Gastroesophageal sphincter (tissue), 4 donors: Measurements from ENCODE around the gene EVPLL. TPM values are rescaled to one million over a fixed set of nuclear protein-coding genes. Genes with fewer than 3 reads are reported as not detected.

Experiments used
- ATAC-seq: fragments of 150-250 bp; one replicate; pipeline ENCODE4 v1.9.1; 2016; ENCODE audit warnings: mild to moderate bottlenecking, moderate library complexity
- H3K27ac ChIP-seq, 4 donors: fragments of 200-600 bp; sonication (generic) in 3 of 4; 1 replicate in 3 of 4; 2 replicates in 1 of 4; pipeline ENCODE4 v1.5.1; 2016 to 2019
- H3K27me3 ChIP-seq: fragments of 200-600 bp; sonication (generic); one replicate; pipeline ENCODE4 v1.5.1; 2019
- H3K36me3 ChIP-seq, 2 donors: fragments of 200-600 bp; sonication (generic); one replicate each; pipeline ENCODE4 v1.5.1; 2019; ENCODE audit warnings: control low read depth in 1 of 2
- H3K4me1 ChIP-seq, 3 donors: fragments of 200-600 bp; sonication (generic); 1 replicate in 2 of 3; 2 replicates in 1 of 3; pipeline ENCODE4 v1.5.1; 2016 to 2019; ENCODE audit warnings: control low read depth in 2 of 3
- H3K4me3 ChIP-seq, 2 donors: fragments of 200-600 bp; sonication (generic); one replicate each; pipeline ENCODE4 v1.5.1; 2019; ENCODE audit warnings: mild to moderate bottlenecking in 1 of 2, moderate library complexity in 1 of 2
- H3K9me3 ChIP-seq, 3 donors: fragments of 200-600 bp; sonication (generic); one replicate each; pipeline ENCODE4 v1.5.1; 2017 to 2019; ENCODE audit warnings: control low read depth in 2 of 3
- CTCF ChIP-seq, 4 experiments: fragments of 200-600 bp in 2 of 4; fragments of 450-650 bp in 2 of 4; sonication (generic) in 1 of 4; IDR thresholded peaks; one replicate each; pipeline ENCODE4 v1.5.1; 2017 to 2019; ENCODE audit warnings: antibody characterized with exemption in 4 of 4, mild to moderate bottlenecking in 2 of 4, moderate library complexity in 2 of 4
- EP300 ChIP-seq: sonication (generic); formaldehyde crosslinking; IDR thresholded peaks from one replicate; pipeline ENCODE4 v1.6.1; 2017; ENCODE audit warnings: antibody characterized with exemption, mild to moderate bottlenecking
- POLR2A ChIP-seq, 2 donors: fragments of 450-650 bp; IDR thresholded peaks; one replicate each; pipeline ENCODE4 v1.6.1; 2017; ENCODE audit warnings: antibody characterized with exemption in 2 of 2, mild to moderate bottlenecking in 2 of 2, moderate library complexity in 1 of 2
- POLR2AphosphoS5 ChIP-seq: sonication (generic); formaldehyde crosslinking; IDR thresholded peaks from one replicate; pipeline ENCODE4 v1.6.1; 2017; ENCODE audit warnings: antibody characterized with exemption
- WGBS, 2 donors: methylation state at CpG; one replicate each; pipeline ENCODE4 v1.1.5; 2018; ENCODE audit warnings: low coverage in 1 of 2; 5-methylcytosine and 5-hydroxymethylcytosine counted together
- total RNA-seq, 4 donors: library from RNA; depleted of rRNA; stranded (reverse); fragments of >200 nt; gene quantifications; one replicate each; pipeline ENCODE4 v1.1.0, GENCODE V29; 2016

EVPLL gene
- total RNA-seq, 4 donors from 2014 or later, result not detected

DNA sequence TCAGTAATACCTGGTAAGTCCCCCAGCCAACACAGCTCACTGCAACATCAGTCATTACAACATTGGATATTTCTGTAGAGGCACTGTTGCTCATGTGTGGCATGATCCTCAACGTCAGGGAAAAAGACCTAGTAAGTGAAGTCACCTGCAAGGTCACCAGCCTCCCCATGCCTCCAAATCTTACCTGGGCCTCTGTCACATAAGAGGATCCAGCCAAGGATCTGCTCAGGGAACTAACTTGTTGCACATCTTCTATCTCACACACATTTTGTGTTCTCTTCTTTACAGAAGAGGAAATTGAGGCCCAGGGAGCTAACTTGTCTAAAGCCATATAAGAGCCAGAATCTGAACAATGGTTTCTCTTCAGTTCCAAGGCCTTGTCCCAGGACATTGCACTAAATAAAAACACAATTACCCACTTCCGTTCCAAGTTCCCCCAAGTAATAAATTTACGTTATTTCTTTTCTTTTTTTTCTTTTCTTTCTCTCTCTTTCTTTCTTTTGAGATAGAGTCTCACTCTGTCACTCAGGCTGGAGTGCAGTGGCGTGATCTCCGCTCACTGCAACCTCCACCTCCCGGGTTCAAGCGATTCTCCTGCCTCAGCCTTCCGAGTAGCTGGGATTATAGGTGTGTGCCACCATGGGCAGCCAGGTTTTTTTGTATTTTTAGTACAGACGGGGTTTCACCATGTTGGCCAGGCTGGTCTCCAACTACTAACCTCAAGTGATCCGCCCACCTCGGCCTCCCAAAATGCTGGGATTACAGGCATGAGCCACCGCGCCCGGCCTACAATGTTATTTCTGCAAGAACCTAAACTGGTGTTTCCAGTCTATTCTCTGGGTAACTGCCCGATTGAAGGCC, 15.5 kb upstream of the EVPLL start:
- WGBS, 2 donors, result 57 to 74% methylated on average over 9 of the region's 15 CpGs
- no peak for ATAC-seq
- Histone ChIP-seq H3K4me3 (peak overlapping the region in 1 of 2 donors; percentile 93), H3K36me3 (peaks cover 0 to 27% of the 10 kb centered on the region in 2 donors), H3K27me3 (no peaks in the 10 kb centered on the region), H3K9me3 (no peaks in the 10 kb centered on the region), H3K4me1 (peaks cover 0 to 31% (median 4%) of the 10 kb centered on the region in 3 donors), H3K27ac (peak overlapping the region in 3 of 4 donors; percentile 81 to 90 (median 87))
- TF ChIP-seq CTCF (IDR thresholded peaks at IDR 0.05) (no peak), EP300 (no peak), POLR2AphosphoS5 (no peak), POLR2A (IDR thresholded peaks at IDR 0.05) (no peak)

DNA sequence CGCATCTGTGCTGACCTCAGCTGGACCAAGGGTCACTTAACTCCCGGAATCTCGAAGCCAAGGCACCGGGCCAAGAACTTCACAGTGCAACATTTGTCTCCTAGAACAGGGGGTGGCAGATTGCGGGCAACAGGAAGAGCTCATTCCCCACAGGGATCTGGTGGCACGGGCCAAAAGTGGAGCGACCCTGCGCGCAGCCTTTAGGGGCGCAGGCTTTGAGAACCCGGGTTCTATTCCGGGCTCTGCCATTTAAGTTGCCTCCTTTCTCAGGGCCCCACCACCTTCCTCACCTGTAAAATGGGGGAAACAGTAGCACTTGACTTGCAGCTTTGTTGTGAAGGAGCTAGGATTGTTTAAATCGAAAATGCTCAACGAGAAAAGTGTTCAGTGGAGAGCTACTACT, 14.9 kb upstream of the EVPLL start:
- Histone ChIP-seq H3K27me3 (no peaks in the 10 kb centered on the region), H3K4me1 (peaks cover 0 to 26% (median 4%) of the 10 kb centered on the region in 3 donors), H3K36me3 (peaks cover 0 to 27% of the 10 kb centered on the region in 2 donors), H3K27ac (peak overlapping the region; percentile 54 to 90 (median 84)), H3K4me3 (peak overlapping the region; percentile 90 to 93), H3K9me3 (no peaks in the 10 kb centered on the region)
- peak; percentile 26 for TF ChIP-seq POLR2AphosphoS5
- no peak for TF ChIP-seq POLR2A (IDR thresholded peaks at IDR 0.05)
- ATAC-seq, result peak; percentile 17
- WGBS, 2 donors, result 0 to 15% methylated on average over 2 to 8 of the region's 14 CpGs

DNA sequence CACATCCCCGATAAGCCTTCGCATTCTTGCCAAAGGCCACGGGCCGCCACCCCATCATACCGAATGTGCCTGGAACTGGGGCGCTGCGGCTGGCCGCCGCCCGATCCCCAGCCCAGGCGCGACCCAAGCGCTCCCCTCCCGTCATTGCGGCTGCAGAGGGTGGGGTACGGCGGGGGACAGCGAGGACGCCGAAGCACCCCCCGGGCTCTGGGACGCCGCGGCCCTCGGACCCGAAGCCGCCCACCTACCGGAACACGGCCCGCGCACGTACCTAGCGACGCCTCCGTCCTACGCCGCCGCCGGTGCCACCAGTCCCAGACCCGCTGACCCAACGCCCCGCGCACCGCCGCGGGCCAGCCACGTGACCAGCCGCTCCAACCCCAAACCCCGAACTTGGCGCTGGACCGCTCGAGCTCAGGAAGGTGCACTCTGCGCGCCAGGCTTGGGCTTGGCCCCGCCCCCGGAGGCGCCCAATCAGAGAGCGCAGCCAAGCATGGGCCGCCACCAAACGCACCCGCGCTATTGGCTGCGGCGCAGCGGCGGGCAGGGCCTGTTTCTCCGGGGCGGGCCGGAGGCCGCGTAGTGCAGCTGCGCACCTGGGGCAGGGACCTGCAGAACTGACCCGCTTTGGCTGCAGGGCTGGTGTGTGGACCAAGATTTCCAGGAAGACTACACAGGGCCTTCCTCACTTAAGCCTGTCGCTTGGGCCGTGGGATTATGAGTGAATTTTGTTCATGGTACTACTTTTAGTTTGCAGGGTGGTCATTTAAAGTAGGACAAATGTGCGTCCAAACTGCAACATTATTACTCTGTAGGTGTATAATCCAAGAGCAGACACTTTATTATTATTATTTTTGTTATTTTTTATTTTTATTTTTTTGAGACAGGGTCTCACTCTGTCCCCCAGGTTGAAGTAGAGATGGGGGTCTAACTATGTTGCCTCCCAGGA, 14.2 kb upstream of the EVPLL start, which contains the start of gene SHMT1:
TSS of gene SHMT1 (minus strand) at position 450 of the 949 bp plus-strand sequence. CDS start 7,569 bp downstream, outside the sequence.
- WGBS, 2 donors, result 2% methylated on average over 5 of the region's 76 CpGs; no CpG with 5 or more reads in 1 of the 2 donors

GRCh38 chr17:18364166-18364565, 13.4 kb upstream of the EVPLL start:
- Histone ChIP-seq H3K4me1 (peaks cover 0 to 26% (median 4%) of the 10 kb centered on the region in 3 donors), H3K27me3 (no peaks in the 10 kb centered on the region), H3K4me3 (no peak overlapping the region), H3K9me3 (no peaks in the 10 kb centered on the region), H3K36me3 (peaks cover 0 to 16% of the 10 kb centered on the region in 2 donors), H3K27ac (peak overlapping the region in 1 of 4 donors; percentile 90)
- no peak for TF ChIP-seq EP300
- TF ChIP-seq CTCF (IDR thresholded peaks at IDR 0.05), result no peak
- no peak for TF ChIP-seq POLR2A (IDR thresholded peaks at IDR 0.05)
- no peak for TF ChIP-seq POLR2AphosphoS5
- no peak for ATAC-seq
- WGBS, 2 donors, result 85 to 92% methylated on average over 5 to 6 of the region's 6 CpGs

More for the DNA sequence above, 14.2 kb upstream of the EVPLL start, which contains the start of gene SHMT1:
- no peaks in the 10 kb centered on the region for H3K9me3 ChIP-seq
- peaks cover 0 to 24% of the 10 kb centered on the region in 2 donors for H3K36me3 ChIP-seq
- ATAC-seq, result peak; percentile 100
- peak within 1 kb of the TSS; percentile 90 to 93 for H3K4me3 ChIP-seq
- H3K4me1 ChIP-seq, result peaks cover 0 to 26% (median 4%) of the 10 kb centered on the region in 3 donors
- H3K27ac ChIP-seq, result peak within 1 kb of the TSS; percentile 54 to 90 (median 84)
- H3K27me3 ChIP-seq, result no peaks in the 10 kb centered on the region
- TF ChIP-seq EP300 (no peak), POLR2A (IDR thresholded peaks at IDR 0.05) (peak; percentile 61 to 73), POLR2AphosphoS5 (peak; percentile 82)

GRCh38 chr17:18368946-18369345, 8.6 kb upstream of the EVPLL start:
- peaks cover 8% of the 10 kb centered on the region for H3K27me3 ChIP-seq
- ATAC-seq, result no peak
- no peak overlapping the region for H3K27ac ChIP-seq
- no peak overlapping the region for H3K4me3 ChIP-seq
- no peaks in the 10 kb centered on the region for H3K9me3 ChIP-seq
- TF ChIP-seq POLR2A (IDR thresholded peaks at IDR 0.05) (no peak), CTCF (IDR thresholded peaks at IDR 0.05) (no peak), EP300 (no peak), POLR2AphosphoS5 (no peak)
- H3K4me1 ChIP-seq, result peaks cover 0 to 2% (median 0%) of the 10 kb centered on the region in 3 donors
- 63 to 64% methylated on average over 3 to 8 of the region's 8 CpGs for WGBS, 2 donors
- H3K36me3 ChIP-seq, result no peaks in the 10 kb centered on the region
